CD4-positive, alpha-beta T cell treated with Interleukin-4 for 4 hours (primary cell): ENCODE measurements around the gene LPP.

Experiments
- DNase-seq: peaks from one replicate; pipeline ENCODE4 v3.0.0-alpha.2; 2020

Gene LPP

GRCh38 chr3:188829130-188829529 is 675.2 kb downstream of the LPP start:
- DNase-seq = no peak

- DNase-seq = no peak
Measured at GRCh38 chr3:188829576-188829975, 675.6 kb downstream of the LPP start.

- DNase-seq = no peak
Measured at GRCh38 chr3:188830893-188831292, 676.9 kb downstream of the LPP start.

- DNase-seq = no peak
Measured at GRCh38 chr3:188832146-188832545, 678.2 kb downstream of the LPP start.

- DNase-seq = no peak
Measured at GRCh38 chr3:188832961-188833721, 679.2 kb downstream of the LPP start.

GRCh38 chr3:188834349-188834748 is 680.4 kb downstream of the LPP start:
- peak; percentile 16 for DNase-seq

- no peak for DNase-seq
Measured at GRCh38 chr3:188839187-188839695, 685.3 kb downstream of the LPP start.

- no peak for DNase-seq
Measured at GRCh38 chr3:188840290-188840689, 686.3 kb downstream of the LPP start.

GRCh38 chr3:188841906-188842305 is 687.9 kb downstream of the LPP start:
- no peak for DNase-seq

- DNase-seq = no peak
Measured at GRCh38 chr3:188842639-188843038, 688.7 kb downstream of the LPP start.

- no peak for DNase-seq
Measured at GRCh38 chr3:188844096-188844495, 690.1 kb downstream of the LPP start.

- DNase-seq = no peak
Measured at GRCh38 chr3:188845514-188845913, 691.6 kb downstream of the LPP start.

GRCh38 chr3:188848947-188849346 is 695.0 kb downstream of the LPP start:
- no peak for DNase-seq

GRCh38 chr3:188853856-188854771 is 700.2 kb downstream of the LPP start:
- no peak for DNase-seq

- no peak for DNase-seq
Measured at GRCh38 chr3:188854772-188855149, 700.8 kb downstream of the LPP start.

GRCh38 chr3:188855675-188856074 is 701.7 kb downstream of the LPP start:
- no peak for DNase-seq

- no peak for DNase-seq
Measured at GRCh38 chr3:188860147-188860546, 706.2 kb downstream of the LPP start.

- DNase-seq = no peak
Measured at GRCh38 chr3:188861842-188862744, 708.1 kb downstream of the LPP start.

- no peak for DNase-seq
Measured at GRCh38 chr3:188863999-188864406, 710.0 kb downstream of the LPP start.

- DNase-seq = no peak
Measured at GRCh38 chr3:188867691-188868265, 713.8 kb downstream of the LPP start.

GRCh38 chr3:188868803-188869202 is 714.8 kb downstream of the LPP start:
- DNase-seq = no peak

GRCh38 chr3:188869628-188870027 is 715.7 kb downstream of the LPP start:
- DNase-seq = no peak
